Parathyroid adenoma (tissue), 2 donors: Measurements from ENCODE around the gene SLC4A2.

Source experiments
- H2AFZ ChIP-seq: fragments of 300-600 bp; sonication (generic); one replicate; pipeline ENCODE4 v1.7.0; 2017; ENCODE audit warnings: antibody characterized with exemption, mild to moderate bottlenecking
- H3K27ac ChIP-seq: fragments of 300-600 bp; sonication (generic); one replicate; pipeline ENCODE4 v1.7.0; 2017
- H3K27me3 ChIP-seq: fragments of 300-600 bp; sonication (generic); one replicate; pipeline ENCODE4 v1.7.0; 2017; ENCODE audit warnings: low read length; ENCODE audit not compliant: control insufficient read depth, insufficient read depth
- H3K36me3 ChIP-seq: fragments of 300-600 bp; sonication (generic); one replicate; pipeline ENCODE4 v1.7.0; 2017; ENCODE audit warnings: low read length; ENCODE audit not compliant: control insufficient read depth, insufficient read depth
- H3K4me1 ChIP-seq: fragments of 300-600 bp; sonication (generic); one replicate; pipeline ENCODE4 v1.7.0; 2017; ENCODE audit warnings: control low read depth
- H3K4me2 ChIP-seq: fragments of 300-600 bp; sonication (generic); one replicate; pipeline ENCODE4 v1.7.0; 2017; ENCODE audit warnings: low read length
- H3K4me3 ChIP-seq: fragments of 300-600 bp; sonication (generic); one replicate; pipeline ENCODE4 v1.7.0; 2017; ENCODE audit warnings: low read depth, low read length
- H3K79me2 ChIP-seq: fragments of 300-600 bp; sonication (generic); one replicate; pipeline ENCODE4 v1.7.0; 2017; ENCODE audit warnings: control low read depth
- H3K9ac ChIP-seq: fragments of 300-600 bp; sonication (generic); one replicate; pipeline ENCODE4 v1.7.0; 2017; ENCODE audit warnings: mild to moderate bottlenecking
- H3K9me3 ChIP-seq: fragments of 300-600 bp; sonication (generic); one replicate; pipeline ENCODE4 v1.7.0; 2017; ENCODE audit warnings: low read length; ENCODE audit not compliant: control insufficient read depth
- TF ChIP-seq, protein P1 (sequence below): fragments of 300-600 bp; sonication (generic); IDR thresholded peaks from one replicate; pipeline ENCODE4 v1.7.0; 2017; ENCODE audit warnings: antibody characterized with exemption, mild to moderate bottlenecking
- donor health status: primary hyperparathyroidism.

The SLC4A2 gene

DNA sequence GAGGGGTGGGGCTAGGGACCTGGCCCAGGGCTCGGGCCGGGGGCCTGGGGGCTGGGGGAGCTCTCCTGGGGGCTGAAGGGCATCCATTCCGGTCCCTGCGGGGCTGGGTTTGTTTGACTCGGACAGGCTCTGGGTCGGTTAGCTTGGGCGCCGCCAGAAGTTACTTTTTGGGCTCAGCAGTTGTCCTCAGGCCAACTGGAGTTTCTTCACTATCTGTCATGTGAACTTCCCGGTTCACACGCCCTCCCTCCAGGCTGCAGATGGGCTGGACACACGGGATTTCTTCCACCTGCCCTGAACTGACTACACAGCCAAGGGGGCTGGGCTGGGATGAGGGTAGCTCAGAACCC, 3.8 kb downstream of the SLC4A2 start:
- H3K9me3 ChIP-seq = no peaks in the 10 kb centered on the region
- peak overlapping the region; percentile 100 for H3K27ac ChIP-seq
- no peak overlapping the region for H2AFZ ChIP-seq
- no peaks in the 10 kb centered on the region for H3K36me3 ChIP-seq
- peaks cover 2% of the 10 kb centered on the region for H3K79me2 ChIP-seq
- peak overlapping the region; percentile 34 for H3K9ac ChIP-seq
- TF ChIP-seq, protein P1, sequence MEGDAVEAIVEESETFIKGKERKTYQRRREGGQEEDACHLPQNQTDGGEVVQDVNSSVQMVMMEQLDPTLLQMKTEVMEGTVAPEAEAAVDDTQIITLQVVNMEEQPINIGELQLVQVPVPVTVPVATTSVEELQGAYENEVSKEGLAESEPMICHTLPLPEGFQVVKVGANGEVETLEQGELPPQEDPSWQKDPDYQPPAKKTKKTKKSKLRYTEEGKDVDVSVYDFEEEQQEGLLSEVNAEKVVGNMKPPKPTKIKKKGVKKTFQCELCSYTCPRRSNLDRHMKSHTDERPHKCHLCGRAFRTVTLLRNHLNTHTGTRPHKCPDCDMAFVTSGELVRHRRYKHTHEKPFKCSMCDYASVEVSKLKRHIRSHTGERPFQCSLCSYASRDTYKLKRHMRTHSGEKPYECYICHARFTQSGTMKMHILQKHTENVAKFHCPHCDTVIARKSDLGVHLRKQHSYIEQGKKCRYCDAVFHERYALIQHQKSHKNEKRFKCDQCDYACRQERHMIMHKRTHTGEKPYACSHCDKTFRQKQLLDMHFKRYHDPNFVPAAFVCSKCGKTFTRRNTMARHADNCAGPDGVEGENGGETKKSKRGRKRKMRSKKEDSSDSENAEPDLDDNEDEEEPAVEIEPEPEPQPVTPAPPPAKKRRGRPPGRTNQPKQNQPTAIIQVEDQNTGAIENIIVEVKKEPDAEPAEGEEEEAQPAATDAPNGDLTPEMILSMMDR = no peak
- H3K4me2 ChIP-seq = peak overlapping the region; percentile 69
- H3K4me3 ChIP-seq = peak overlapping the region; percentile 44
- H3K27me3 ChIP-seq = no peaks in the 10 kb centered on the region
- peaks cover 73% of the 10 kb centered on the region for H3K4me1 ChIP-seq

DNA sequence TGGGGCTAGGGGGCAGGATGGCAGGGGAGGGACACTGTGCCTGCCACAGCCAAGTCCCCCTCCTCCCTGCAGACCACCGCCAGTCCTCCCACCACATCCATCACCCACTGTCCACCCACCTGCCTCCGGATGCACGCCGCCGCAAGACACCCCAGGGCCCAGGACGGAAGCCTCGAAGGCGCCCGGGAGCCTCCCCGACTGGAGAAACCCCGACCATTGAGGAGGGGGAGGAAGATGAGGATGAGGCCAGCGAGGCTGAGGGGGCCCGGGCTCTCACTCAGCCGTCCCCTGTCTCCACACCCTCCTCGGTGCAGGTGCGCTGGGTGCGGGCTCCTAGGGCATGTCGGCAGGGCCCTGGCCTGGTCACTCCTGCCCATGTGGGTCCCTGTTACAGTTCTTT, 5.1 kb downstream of the SLC4A2 start:
- TF ChIP-seq, protein P1 = no peak
- Histone ChIP-seq H3K9me3 (no peaks in the 10 kb centered on the region), H3K4me2 (peak overlapping the region; percentile 69), H3K79me2 (peaks cover 2% of the 10 kb centered on the region), H3K27me3 (no peaks in the 10 kb centered on the region), H3K36me3 (no peaks in the 10 kb centered on the region), H3K9ac (no peak overlapping the region), H3K4me3 (no peak overlapping the region), H2AFZ (no peak overlapping the region), H3K4me1 (peaks cover 64% of the 10 kb centered on the region), H3K27ac (peak overlapping the region; percentile 100)

DNA sequence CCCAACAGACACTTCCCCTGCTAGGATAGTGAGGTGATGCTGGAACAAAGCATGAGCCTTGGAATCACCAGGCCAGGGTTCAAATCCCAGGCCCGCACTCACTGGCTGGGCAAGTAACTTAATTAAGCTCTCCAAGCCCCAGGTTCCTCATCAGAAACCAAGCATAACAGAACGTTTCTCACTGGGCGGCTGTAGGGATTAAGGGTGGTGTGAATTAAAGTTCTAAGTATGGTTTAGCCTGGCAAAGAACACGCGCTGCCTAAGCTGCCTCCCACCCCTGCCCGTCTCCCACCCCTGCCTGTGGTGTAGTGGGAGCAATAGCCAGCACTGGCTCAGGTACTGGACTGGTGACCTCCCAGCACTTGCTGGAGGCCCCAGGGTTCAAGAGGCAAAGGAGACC, 5.6 kb downstream of the SLC4A2 start:
- no peaks in the 10 kb centered on the region for H3K36me3 ChIP-seq

DNA sequence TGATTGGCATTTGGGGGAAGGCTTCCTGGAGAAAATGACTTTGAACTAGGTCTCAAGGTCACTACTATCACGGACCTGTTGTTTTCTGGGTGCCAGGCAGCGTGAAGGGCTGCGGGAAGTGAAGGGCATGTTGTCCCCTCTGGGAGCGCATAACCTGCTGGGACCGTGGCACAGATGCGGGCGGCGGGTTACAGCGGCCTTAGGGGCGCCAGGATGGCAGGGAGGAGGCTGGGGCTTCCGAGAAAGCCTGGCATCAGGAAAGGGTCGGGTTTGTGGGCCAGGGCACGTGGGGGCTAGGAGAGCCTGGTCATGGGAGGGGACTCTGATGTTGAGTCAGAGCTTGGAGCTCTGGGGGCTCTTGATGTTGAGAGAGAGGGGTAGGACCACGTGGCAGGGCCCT, 6.1 kb downstream of the SLC4A2 start:
- Histone ChIP-seq H3K4me2 (peak overlapping the region; percentile 69), H3K9ac (peak overlapping the region; percentile 29), H3K36me3 (no peaks in the 10 kb centered on the region), H3K4me3 (peak overlapping the region; percentile 33), H3K27ac (peak overlapping the region; percentile 100), H3K79me2 (no peaks in the 10 kb centered on the region), H2AFZ (no peak overlapping the region), H3K27me3 (no peaks in the 10 kb centered on the region), H3K4me1 (peaks cover 64% of the 10 kb centered on the region), H3K9me3 (no peaks in the 10 kb centered on the region)
- TF ChIP-seq, protein P1 = peak; percentile 19

More for the DNA sequence above, 5.6 kb downstream of the SLC4A2 start:
- Histone ChIP-seq H3K9ac (no peak overlapping the region), H3K4me3 (peak overlapping the region; percentile 33), H3K79me2 (peaks cover 2% of the 10 kb centered on the region), H3K4me2 (peak overlapping the region; percentile 69), H3K27ac (peak overlapping the region; percentile 100), H3K4me1 (peaks cover 64% of the 10 kb centered on the region), H3K9me3 (no peaks in the 10 kb centered on the region), H3K27me3 (no peaks in the 10 kb centered on the region), H2AFZ (no peak overlapping the region)
- TF ChIP-seq, protein P1 = no peak

DNA sequence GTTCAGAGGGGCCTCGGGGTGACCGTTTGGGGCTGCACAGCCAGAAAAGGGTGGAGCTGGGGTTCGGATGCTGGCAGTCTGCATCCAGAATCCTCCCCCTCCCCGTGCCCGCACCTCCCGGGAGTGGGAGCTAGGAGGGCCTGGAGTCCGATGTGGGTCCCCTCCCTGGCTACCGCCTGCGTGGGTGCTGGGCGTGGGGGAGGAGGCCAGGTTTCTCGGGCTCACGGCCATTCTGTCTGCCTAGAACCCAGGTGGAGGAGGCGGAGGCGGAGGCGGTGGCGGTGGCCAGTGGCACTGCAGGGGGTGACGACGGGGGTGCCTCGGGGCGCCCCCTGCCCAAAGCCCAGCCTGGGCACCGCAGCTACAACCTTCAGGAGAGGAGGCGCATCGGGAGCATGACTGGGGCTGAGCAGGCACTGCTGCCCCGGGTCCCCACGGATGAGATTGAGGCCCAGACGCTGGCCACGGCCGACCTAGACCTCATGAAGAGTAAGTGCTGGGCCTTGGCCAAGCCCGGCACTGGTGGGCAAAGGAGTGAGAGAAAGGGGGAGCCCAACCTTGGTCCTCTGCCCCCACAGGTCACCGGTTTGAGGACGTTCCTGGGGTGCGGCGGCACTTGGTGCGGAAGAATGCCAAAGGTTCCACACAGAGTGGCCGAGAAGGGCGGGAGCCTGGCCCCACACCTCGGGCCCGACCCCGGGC, 7.0 kb downstream of the SLC4A2 start:
- no peak overlapping the region for H3K9ac ChIP-seq
- H3K4me1 ChIP-seq = peaks cover 57% of the 10 kb centered on the region
- H3K27ac ChIP-seq = peak overlapping the region; percentile 100
- peak overlapping the region; percentile 7 for H2AFZ ChIP-seq
- H3K79me2 ChIP-seq = peaks cover 3% of the 10 kb centered on the region
- peak overlapping the region; percentile 33 for H3K4me3 ChIP-seq
- TF ChIP-seq, protein P1 = no peak
- H3K27me3 ChIP-seq = no peaks in the 10 kb centered on the region
- H3K4me2 ChIP-seq = peak overlapping the region; percentile 69
- H3K36me3 ChIP-seq = no peaks in the 10 kb centered on the region
- no peaks in the 10 kb centered on the region for H3K9me3 ChIP-seq
